ENCODE results near the gene KSR1. TPM values are rescaled to one million over a fixed set of nuclear protein-coding genes. Genes with fewer than 3 reads are reported as not detected.

KSR1 gene
- total and polyA plus RNA-seq, 9 of the 15 experiments (the other 6 are each of a cell fraction or from before 2014, with no cell fraction given), result 1.4 to 51.7 (median 18.4) TPM

DNA sequence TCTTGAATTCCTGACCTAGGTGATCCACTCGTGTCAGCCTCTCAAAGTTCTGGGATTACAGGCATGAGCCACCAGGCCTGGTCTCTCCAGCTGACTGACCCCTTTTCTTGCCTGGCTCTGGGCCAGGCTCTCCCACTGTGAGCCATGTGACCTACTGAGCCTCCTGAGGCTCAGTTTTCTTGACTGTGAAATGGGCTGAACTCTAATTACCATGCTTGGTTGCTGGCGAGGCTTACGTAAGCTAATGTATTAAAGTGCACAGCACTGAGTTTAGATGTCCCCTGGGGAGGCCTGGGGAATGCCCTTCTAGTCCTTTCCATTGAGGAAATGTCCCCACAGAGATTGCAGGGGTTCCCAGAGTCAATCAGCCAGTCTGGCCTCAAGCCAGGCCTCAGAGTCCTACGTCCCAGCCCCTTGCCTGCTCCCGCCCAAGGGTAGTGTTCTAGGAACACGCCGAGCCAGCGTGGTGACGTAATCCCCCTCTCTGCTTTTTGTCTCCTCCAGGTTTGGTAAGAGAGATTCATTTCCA is 129.0 kb downstream of the KSR1 start (continued):
- TF ChIP-seq, protein P1, sequence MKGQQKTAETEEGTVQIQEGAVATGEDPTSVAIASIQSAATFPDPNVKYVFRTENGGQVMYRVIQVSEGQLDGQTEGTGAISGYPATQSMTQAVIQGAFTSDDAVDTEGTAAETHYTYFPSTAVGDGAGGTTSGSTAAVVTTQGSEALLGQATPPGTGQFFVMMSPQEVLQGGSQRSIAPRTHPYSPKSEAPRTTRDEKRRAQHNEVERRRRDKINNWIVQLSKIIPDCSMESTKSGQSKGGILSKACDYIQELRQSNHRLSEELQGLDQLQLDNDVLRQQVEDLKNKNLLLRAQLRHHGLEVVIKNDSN (CRISPR knock-in tag; IDR thresholded peaks at IDR 0.05), result no peak
- TF ChIP-seq PHF20 (IDR thresholded peaks at IDR 0.05; ENCODE audit: partially characterized antibody), result peak; percentile 12
- TF ChIP-seq CEBPB (tag; IDR thresholded peaks at IDR 0.05), result peak; percentile 56; the same call in 1 of the 2 replicates
- TF ChIP-seq CBX3 (IDR thresholded peaks at IDR 0.05; ENCODE audit: borderline replicate concordance in 1 of 2, low read length in 2 of 2), result 0 out of 3 replicates have a peak, but pooled peaks of 1 of the 2 experiments have one; percentile 46
- peak; percentile 90 for TF ChIP-seq RBM25 (IDR thresholded peaks at IDR 0.05; ENCODE audit: low read depth, low read length, severe bottlenecking)
- TF ChIP-seq, protein P2, sequence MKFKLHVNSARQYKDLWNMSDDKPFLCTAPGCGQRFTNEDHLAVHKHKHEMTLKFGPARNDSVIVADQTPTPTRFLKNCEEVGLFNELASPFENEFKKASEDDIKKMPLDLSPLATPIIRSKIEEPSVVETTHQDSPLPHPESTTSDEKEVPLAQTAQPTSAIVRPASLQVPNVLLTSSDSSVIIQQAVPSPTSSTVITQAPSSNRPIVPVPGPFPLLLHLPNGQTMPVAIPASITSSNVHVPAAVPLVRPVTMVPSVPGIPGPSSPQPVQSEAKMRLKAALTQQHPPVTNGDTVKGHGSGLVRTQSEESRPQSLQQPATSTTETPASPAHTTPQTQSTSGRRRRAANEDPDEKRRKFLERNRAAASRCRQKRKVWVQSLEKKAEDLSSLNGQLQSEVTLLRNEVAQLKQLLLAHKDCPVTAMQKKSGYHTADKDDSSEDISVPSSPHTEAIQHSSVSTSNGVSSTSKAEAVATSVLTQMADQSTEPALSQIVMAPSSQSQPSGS (CRISPR knock-in tag; IDR thresholded peaks at IDR 0.05), result no peak
- TF ChIP-seq CHD4 (IDR thresholded peaks at IDR 0.05; ENCODE audit: insufficient read depth, insufficient replicate concordance, low read depth, low read length, poor library complexity, severe bottlenecking), result peak; percentile 67
- peak; percentile 79 for TF ChIP-seq NFIC (IDR thresholded peaks at IDR 0.05)
- TF ChIP-seq, protein P3, sequence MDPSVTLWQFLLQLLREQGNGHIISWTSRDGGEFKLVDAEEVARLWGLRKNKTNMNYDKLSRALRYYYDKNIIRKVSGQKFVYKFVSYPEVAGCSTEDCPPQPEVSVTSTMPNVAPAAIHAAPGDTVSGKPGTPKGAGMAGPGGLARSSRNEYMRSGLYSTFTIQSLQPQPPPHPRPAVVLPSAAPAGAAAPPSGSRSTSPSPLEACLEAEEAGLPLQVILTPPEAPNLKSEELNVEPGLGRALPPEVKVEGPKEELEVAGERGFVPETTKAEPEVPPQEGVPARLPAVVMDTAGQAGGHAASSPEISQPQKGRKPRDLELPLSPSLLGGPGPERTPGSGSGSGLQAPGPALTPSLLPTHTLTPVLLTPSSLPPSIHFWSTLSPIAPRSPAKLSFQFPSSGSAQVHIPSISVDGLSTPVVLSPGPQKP (CRISPR knock-in tag; IDR thresholded peaks at IDR 0.05), result no peak
- no peak for TF ChIP-seq NR1H2 (CRISPR knock-in tag; IDR thresholded peaks at IDR 0.05)
- TF ChIP-seq HNRNPH1 (optimal IDR thresholded peaks at IDR 0.05; ENCODE audit: low read depth, low read length), result no peak
- no peak for TF ChIP-seq CCNT2 (IDR thresholded peaks at IDR 0.05; ENCODE audit: borderline replicate concordance, extremely low read depth, insufficient read length, low read depth, low read length)
- 0 out of 2 replicates have a peak, but pooled peaks have one; percentile 15 for TF ChIP-seq CBX1 (IDR thresholded peaks at IDR 0.05; ENCODE audit: low read depth)
- no peak for TF ChIP-seq FOXM1 (IDR thresholded peaks at IDR 0.05; ENCODE audit: low read depth)
- TF ChIP-seq FOXM1 (CRISPR knock-in tag; IDR thresholded peaks at IDR 0.05; ENCODE audit: low read depth), result no peak
- TF ChIP-seq CEBPG (CRISPR knock-in tag; IDR thresholded peaks at IDR 0.05), result no peak
- 0 out of 4 replicates have a peak, but pooled peaks of 1 of the 2 experiments have one; percentile 0 for TF ChIP-seq CEBPG (tag; conservative IDR thresholded peaks at IDR 0.05 in 1 of 2, IDR thresholded peaks at IDR 0.05 in 1 of 2)
